Activated T-helper 1 cell treated with anti-CD3 and anti-CD28 coated beads, Interleukin-12 subunit alpha, Interleukin-12 subunit beta, Interleukin-2, Interleukin-4 antibody, amounts not matched to agents 30 ng/mL and 10 ng/mL and 1 ng/mL, durations not matched to agents 14 hours and 24 hours and 36 hours (primary cell): ENCODE data around the gene SMG7. TPM values are rescaled to one million over a fixed set of nuclear protein-coding genes. Genes with fewer than 3 reads are reported as not detected.

Experiments used
- DNase-seq: peaks from one replicate; pipeline ENCODE4 v3.0.0; 2021; ENCODE audit warnings: low spot score
- H3K27ac Mint-ChIP-seq: one replicate; pipeline ENCODE4 v1.8.0; 2021; ENCODE audit warnings: mild to moderate bottlenecking, mixed read lengths
- H3K27me3 Mint-ChIP-seq: one replicate; pipeline ENCODE4 v1.8.0; 2022; ENCODE audit warnings: mild to moderate bottlenecking, moderate library complexity, mixed read lengths; ENCODE audit not compliant: insufficient read depth
- H3K36me3 Mint-ChIP-seq: one replicate; pipeline ENCODE4 v1.8.0; 2021; ENCODE audit warnings: low read depth, mixed read lengths
- H3K4me1 Mint-ChIP-seq: one replicate; pipeline ENCODE4 v1.8.0; 2021; ENCODE audit warnings: low read depth, mixed read lengths
- H3K4me3 Mint-ChIP-seq: one replicate; pipeline ENCODE4 v1.8.0; 2021; ENCODE audit warnings: mild to moderate bottlenecking, moderate library complexity, mixed read lengths
- H3K9me3 Mint-ChIP-seq: one replicate; pipeline ENCODE4 v1.8.0; 2021; ENCODE audit warnings: mixed read lengths
- intact Hi-C: fragments of 100-400 bp; cut with micrococcal nuclease; formaldehyde crosslinking; loops from one replicate; pipeline ENCODE4 v1.15.1; 2024
- total RNA-seq: library from RNA; stranded (reverse); gene quantifications from 2 replicates; pipeline ENCODE4 v1.2.3, GENCODE V29; 2022

Gene SMG7
- total RNA-seq, 1 donor from 2014 or later: 86.1 TPM

- no peak overlapping the region for H3K4me3 Mint-ChIP-seq
- H3K36me3 Mint-ChIP-seq: peaks cover 37% of the 10 kb centered on the region
- no peaks in the 10 kb centered on the region for H3K27me3 Mint-ChIP-seq
- no peaks in the 10 kb centered on the region for H3K4me1 Mint-ChIP-seq
- no peak for DNase-seq
- H3K27ac Mint-ChIP-seq: no peak overlapping the region
- H3K9me3 Mint-ChIP-seq: no peaks in the 10 kb centered on the region
- intact Hi-C loops: no loop called here
Observed at GRCh38 chr1:183559061-183559460, 86.8 kb downstream of the SMG7 start.

DNA sequence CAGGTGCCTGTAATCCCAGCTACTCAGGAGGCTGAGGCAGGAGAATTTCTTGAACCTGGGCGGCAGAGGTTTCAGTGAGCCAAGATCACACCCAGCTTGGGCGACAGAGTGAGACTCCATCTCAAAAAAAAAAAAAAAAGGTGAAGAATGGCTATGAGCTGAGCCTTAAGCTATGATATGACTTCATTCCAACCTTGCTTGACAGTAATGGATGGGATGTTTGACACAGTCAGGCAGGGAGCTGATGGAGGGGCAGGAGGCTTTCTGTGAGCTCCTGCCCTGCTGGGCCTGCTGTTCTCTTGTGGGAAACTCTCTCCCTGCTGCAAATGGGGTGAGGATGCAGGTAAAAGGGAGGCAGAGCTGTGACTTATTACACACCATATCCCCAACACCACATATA lies 90.4 kb downstream of the SMG7 start:
- H3K36me3 Mint-ChIP-seq: peaks cover 27% of the 10 kb centered on the region
- H3K27ac Mint-ChIP-seq: no peak overlapping the region
- no peak overlapping the region for H3K4me3 Mint-ChIP-seq
- peaks cover 7% of the 10 kb centered on the region for H3K4me1 Mint-ChIP-seq
- intact Hi-C loops: no loop called here
- no peaks in the 10 kb centered on the region for H3K27me3 Mint-ChIP-seq
- no peaks in the 10 kb centered on the region for H3K9me3 Mint-ChIP-seq
- no peak for DNase-seq

DNA sequence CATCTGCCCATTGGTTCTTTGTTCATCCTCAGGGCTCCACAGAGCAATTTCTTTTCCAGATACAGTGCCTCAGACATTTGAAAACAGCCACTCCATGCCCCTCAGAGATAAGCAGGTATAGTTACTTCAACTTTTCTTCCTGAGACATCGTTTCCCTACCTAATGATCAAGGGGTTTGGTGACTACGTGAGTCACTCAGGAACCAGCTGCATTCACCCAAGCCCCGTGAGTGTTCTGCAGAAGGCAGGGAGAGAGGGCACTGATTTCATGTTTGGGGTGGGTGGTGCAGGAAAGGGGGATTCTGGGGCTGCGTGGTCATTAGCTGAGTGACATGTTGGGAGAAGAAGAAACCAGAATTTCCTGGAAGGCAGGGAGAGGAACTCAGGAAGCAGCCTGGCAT lies 93.0 kb downstream of the SMG7 start:
- peaks cover 23% of the 10 kb centered on the region for H3K4me1 Mint-ChIP-seq
- H3K9me3 Mint-ChIP-seq: no peaks in the 10 kb centered on the region
- no peak for DNase-seq
- H3K36me3 Mint-ChIP-seq: peaks cover 23% of the 10 kb centered on the region
- no peaks in the 10 kb centered on the region for H3K27me3 Mint-ChIP-seq
- no peak overlapping the region for H3K27ac Mint-ChIP-seq
- intact Hi-C loops: loop anchor here (5.0 kb wide), 1 partner anchor 57 kb away; no protein-coding TSS in a partner anchor
- no peak overlapping the region for H3K4me3 Mint-ChIP-seq

GRCh38 chr1:183566026-183566425 lies 93.7 kb downstream of the SMG7 start:
- no peaks in the 10 kb centered on the region for H3K27me3 Mint-ChIP-seq
- H3K9me3 Mint-ChIP-seq: no peaks in the 10 kb centered on the region
- no peak overlapping the region for H3K4me3 Mint-ChIP-seq
- intact Hi-C loops: loop anchor here (5.0 kb wide), 1 partner anchor 56 kb away; no protein-coding TSS in a partner anchor
- peaks cover 23% of the 10 kb centered on the region for H3K36me3 Mint-ChIP-seq
- no peak overlapping the region for H3K27ac Mint-ChIP-seq
- H3K4me1 Mint-ChIP-seq: peaks cover 23% of the 10 kb centered on the region
- DNase-seq: no peak

GRCh38 chr1:183567584-183567983 lies 95.3 kb downstream of the SMG7 start:
- H3K27me3 Mint-ChIP-seq: no peaks in the 10 kb centered on the region
- H3K4me1 Mint-ChIP-seq: peaks cover 23% of the 10 kb centered on the region
- H3K4me3 Mint-ChIP-seq: no peak overlapping the region
- peak overlapping the region; percentile 66 for H3K27ac Mint-ChIP-seq
- intact Hi-C loops: loop anchor here (5.0 kb wide), 1 partner anchor 55 kb away; no protein-coding TSS in a partner anchor
- peaks cover 23% of the 10 kb centered on the region for H3K36me3 Mint-ChIP-seq
- no peak for DNase-seq
- H3K9me3 Mint-ChIP-seq: no peaks in the 10 kb centered on the region

DNA sequence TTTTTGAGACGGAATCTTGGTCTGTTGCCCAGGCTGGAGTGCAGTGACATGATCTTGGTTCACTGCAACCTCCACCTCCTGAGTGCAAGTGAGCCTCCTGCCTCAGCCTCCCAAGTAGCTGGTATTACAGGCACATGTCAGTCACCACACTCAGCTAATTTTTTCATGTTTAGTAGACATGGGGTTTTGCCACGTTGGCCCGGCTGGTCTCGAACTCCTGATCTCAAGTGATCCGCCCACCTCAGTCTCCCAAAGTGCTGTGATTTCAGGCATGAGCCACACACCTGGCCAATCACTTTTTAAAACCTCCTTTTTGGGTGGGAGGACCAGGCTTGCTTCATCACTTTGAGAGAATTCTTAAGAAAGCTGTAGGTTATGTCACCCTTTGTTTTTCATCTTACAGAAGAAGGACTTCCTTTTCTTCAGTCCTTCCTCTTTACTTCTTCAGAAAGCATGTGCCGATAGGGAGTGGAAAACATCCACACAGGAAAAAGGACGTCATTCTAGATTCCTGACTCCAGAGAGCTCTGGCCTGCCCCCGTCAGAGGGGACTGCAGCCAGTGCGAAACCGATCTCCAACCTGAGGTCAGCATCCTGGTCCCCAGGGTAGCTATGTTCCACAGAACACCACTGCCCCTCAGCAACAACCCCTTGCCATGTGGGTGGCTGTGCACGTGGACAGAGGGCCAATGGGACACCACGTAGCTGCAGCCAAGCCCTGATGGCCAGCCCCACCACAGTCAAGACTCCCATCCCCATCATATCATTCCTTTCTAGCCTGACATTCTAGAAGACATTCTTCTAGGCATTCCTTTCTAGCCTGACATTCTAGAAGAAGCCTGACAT lies 96.1 kb downstream of the SMG7 start:
- no peak for DNase-seq
- Mint-ChIP-seq H3K9me3 (no peaks in the 10 kb centered on the region), H3K36me3 (peaks cover 21% of the 10 kb centered on the region), H3K27ac (peak overlapping the region; percentile 50), H3K4me3 (no peak overlapping the region), H3K27me3 (no peaks in the 10 kb centered on the region), H3K4me1 (peaks cover 23% of the 10 kb centered on the region)
- intact Hi-C loops: loop anchor here (1.0 to 5.0 kb wide), 2 partner anchors 22 to 54 kb away; partner anchors contain the start of gene NCF2

GRCh38 chr1:183569141-183569540 lies 96.8 kb downstream of the SMG7 start:
- DNase-seq: no peak
- peak overlapping the region; percentile 50 for H3K27ac Mint-ChIP-seq
- intact Hi-C loops: loop anchor here (1.0 to 5.0 kb wide), 2 partner anchors 21 to 53 kb away; partner anchors contain the start of gene NCF2
- H3K4me1 Mint-ChIP-seq: peaks cover 23% of the 10 kb centered on the region
- no peaks in the 10 kb centered on the region for H3K27me3 Mint-ChIP-seq
- no peak overlapping the region for H3K4me3 Mint-ChIP-seq
- H3K9me3 Mint-ChIP-seq: no peaks in the 10 kb centered on the region
- peaks cover 22% of the 10 kb centered on the region for H3K36me3 Mint-ChIP-seq

DNA sequence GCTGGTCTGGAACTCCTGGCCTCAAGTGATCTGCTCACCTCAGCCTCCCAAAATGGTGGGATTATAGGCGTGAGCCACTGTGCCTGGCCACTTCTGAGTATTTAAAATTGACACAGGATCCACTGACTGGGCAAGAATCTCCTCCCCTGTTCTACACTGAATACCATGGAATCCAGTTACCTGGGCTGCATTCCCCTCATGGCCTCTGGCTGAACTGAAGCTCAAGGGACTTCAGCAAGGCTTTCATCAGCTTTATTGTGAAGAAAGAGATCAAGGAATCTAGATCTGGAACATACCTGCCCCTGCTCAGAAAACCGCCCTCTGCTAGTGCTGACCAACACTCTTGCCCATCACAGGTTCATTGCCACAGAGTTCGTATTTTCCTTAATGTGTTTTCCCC lies 97.5 kb downstream of the SMG7 start:
- Mint-ChIP-seq H3K36me3 (peaks cover 22% of the 10 kb centered on the region), H3K4me1 (peaks cover 23% of the 10 kb centered on the region), H3K27ac (no peak overlapping the region), H3K4me3 (no peak overlapping the region), H3K9me3 (no peaks in the 10 kb centered on the region), H3K27me3 (no peaks in the 10 kb centered on the region)
- intact Hi-C loops: loop anchor here (1.0 to 5.0 kb wide), 2 partner anchors 20 to 52 kb away; partner anchors contain the start of gene NCF2
- DNase-seq: no peak

DNA sequence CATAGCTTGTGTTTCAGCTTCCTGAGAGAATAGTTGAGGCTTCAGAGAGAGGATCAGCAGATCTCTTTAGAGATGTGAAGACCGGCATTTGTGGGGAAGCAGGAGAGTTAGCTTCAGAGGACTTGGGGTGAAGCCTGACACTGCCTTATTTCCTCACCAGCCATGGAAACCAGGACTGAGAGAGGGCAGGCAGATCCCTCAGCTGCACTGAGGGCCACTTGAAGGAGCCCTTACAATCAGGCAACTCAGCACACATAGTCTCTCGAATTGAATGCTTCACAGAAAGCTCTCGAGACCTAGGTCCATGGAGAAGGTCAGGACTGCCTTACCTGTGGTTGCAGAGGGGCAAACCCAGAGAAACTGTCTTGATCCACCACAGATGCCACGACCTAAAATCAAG lies 98.2 kb downstream of the SMG7 start:
- H3K4me1 Mint-ChIP-seq: peaks cover 23% of the 10 kb centered on the region
- no peaks in the 10 kb centered on the region for H3K9me3 Mint-ChIP-seq
- DNase-seq: no peak
- no peaks in the 10 kb centered on the region for H3K27me3 Mint-ChIP-seq
- no peak overlapping the region for H3K4me3 Mint-ChIP-seq
- H3K36me3 Mint-ChIP-seq: peaks cover 19% of the 10 kb centered on the region
- intact Hi-C loops: no loop called here
- no peak overlapping the region for H3K27ac Mint-ChIP-seq

- Mint-ChIP-seq H3K36me3 (peaks cover 16% of the 10 kb centered on the region), H3K4me3 (no peak overlapping the region), H3K27me3 (no peaks in the 10 kb centered on the region), H3K9me3 (no peaks in the 10 kb centered on the region), H3K27ac (no peak overlapping the region), H3K4me1 (peaks cover 23% of the 10 kb centered on the region)
- no peak for DNase-seq
- intact Hi-C loops: no loop called here
Observed at GRCh38 chr1:183571678-183572268, 99.5 kb downstream of the SMG7 start.

- Mint-ChIP-seq H3K9me3 (no peaks in the 10 kb centered on the region), H3K4me1 (peaks cover 15% of the 10 kb centered on the region), H3K4me3 (no peak overlapping the region), H3K27me3 (no peaks in the 10 kb centered on the region), H3K27ac (no peak overlapping the region), H3K36me3 (peaks cover 13% of the 10 kb centered on the region)
- intact Hi-C loops: no loop called here
- DNase-seq: no peak
Observed at GRCh38 chr1:183572721-183573120, 100.4 kb downstream of the SMG7 start.

GRCh38 chr1:183575606-183576005 lies 103.3 kb downstream of the SMG7 start:
- intact Hi-C loops: no loop called here
- no peak for DNase-seq
- H3K36me3 Mint-ChIP-seq: peaks cover 6% of the 10 kb centered on the region
- no peak overlapping the region for H3K27ac Mint-ChIP-seq
- no peak overlapping the region for H3K4me3 Mint-ChIP-seq
- no peaks in the 10 kb centered on the region for H3K9me3 Mint-ChIP-seq
- no peaks in the 10 kb centered on the region for H3K27me3 Mint-ChIP-seq
- peaks cover 10% of the 10 kb centered on the region for H3K4me1 Mint-ChIP-seq

- intact Hi-C loops: no loop called here
- peaks cover 2% of the 10 kb centered on the region for H3K36me3 Mint-ChIP-seq
- peaks cover 14% of the 10 kb centered on the region for H3K4me1 Mint-ChIP-seq
- H3K4me3 Mint-ChIP-seq: no peak overlapping the region
- H3K27ac Mint-ChIP-seq: no peak overlapping the region
- H3K9me3 Mint-ChIP-seq: no peaks in the 10 kb centered on the region
- DNase-seq: no peak
- H3K27me3 Mint-ChIP-seq: no peaks in the 10 kb centered on the region
Observed at GRCh38 chr1:183576537-183576936, 104.2 kb downstream of the SMG7 start.
